ENCODE results near the gene EPM2A.
"Not testable (repeated sequence)": the region's sequence is repeated elsewhere in the genome, so short reads cannot be mapped to it uniquely, and the experiment has no call there.

EPM2A gene

GRCh38 chr6:145728444-145729385 lies 6.6 kb downstream of the EPM2A start:
- DNase-seq = no peak

GRCh38 chr6:145727817-145728388 lies 7.4 kb downstream of the EPM2A start:
- no peak for DNase-seq

- no peak for DNase-seq
Observed at GRCh38 chr6:145725570-145725969, 9.8 kb downstream of the EPM2A start.

- no peak for DNase-seq
Observed at GRCh38 chr6:145723646-145724045, 11.7 kb downstream of the EPM2A start.

GRCh38 chr6:145722190-145722589 lies 13.1 kb downstream of the EPM2A start:
- no peak for DNase-seq

GRCh38 chr6:145721144-145721543 lies 14.2 kb downstream of the EPM2A start:
- no peak for DNase-seq

GRCh38 chr6:145715426-145715825 lies 19.9 kb downstream of the EPM2A start:
- no peak for DNase-seq

- DNase-seq = no peak
Observed at GRCh38 chr6:145714731-145715130, 20.6 kb downstream of the EPM2A start.

- DNase-seq = no peak
Observed at GRCh38 chr6:145713773-145714172, 21.5 kb downstream of the EPM2A start.

GRCh38 chr6:145711372-145711771 lies 23.9 kb downstream of the EPM2A start:
- DNase-seq = no peak

- no peak for DNase-seq
Observed at GRCh38 chr6:145707397-145707796, 27.9 kb downstream of the EPM2A start.

GRCh38 chr6:145705561-145705960 lies 29.8 kb downstream of the EPM2A start:
- no peak for DNase-seq

GRCh38 chr6:145704143-145704781 lies 31.1 kb downstream of the EPM2A start:
- no peak for DNase-seq

GRCh38 chr6:145699462-145699861 lies 35.9 kb downstream of the EPM2A start:
- no peak for DNase-seq

- DNase-seq = not testable (repeated sequence)
Observed at GRCh38 chr6:145697401-145697800, 37.9 kb downstream of the EPM2A start.

- no peak for DNase-seq
Observed at GRCh38 chr6:145694083-145694737, 41.1 kb downstream of the EPM2A start.

- DNase-seq = no peak
Observed at GRCh38 chr6:145690969-145691368, 44.4 kb downstream of the EPM2A start.

GRCh38 chr6:145689529-145689928 lies 45.8 kb downstream of the EPM2A start:
- no peak for DNase-seq

- no peak for DNase-seq
Observed at GRCh38 chr6:145688493-145688905, 46.8 kb downstream of the EPM2A start.

- DNase-seq = no peak
Observed at GRCh38 chr6:145685932-145686331, 49.4 kb downstream of the EPM2A start.

- no peak for DNase-seq
Observed at GRCh38 chr6:145681965-145682364, 53.4 kb downstream of the EPM2A start.

GRCh38 chr6:145673504-145673903 lies 61.8 kb downstream of the EPM2A start:
- no peak for DNase-seq

- DNase-seq = no peak
Observed at GRCh38 chr6:145670311-145670710, 65.0 kb downstream of the EPM2A start.

All from DMS 273 treated with DMSO at 0.1 percent for 48 hours (cell line).